C1 segment of cervical spinal cord (tissue), 14 donors: ENCODE data around the gene INSIG2.

Source experiments
- DNase-seq, 14 donors: peaks; one replicate each; lab custom pipeline; 2025; lab: John Stamatoyannopoulos, UW

The INSIG2 gene

GRCh38 chr2:118098307-118099030, 10.2 kb downstream of the INSIG2 start:
- DNase-seq: no peak

DNA sequence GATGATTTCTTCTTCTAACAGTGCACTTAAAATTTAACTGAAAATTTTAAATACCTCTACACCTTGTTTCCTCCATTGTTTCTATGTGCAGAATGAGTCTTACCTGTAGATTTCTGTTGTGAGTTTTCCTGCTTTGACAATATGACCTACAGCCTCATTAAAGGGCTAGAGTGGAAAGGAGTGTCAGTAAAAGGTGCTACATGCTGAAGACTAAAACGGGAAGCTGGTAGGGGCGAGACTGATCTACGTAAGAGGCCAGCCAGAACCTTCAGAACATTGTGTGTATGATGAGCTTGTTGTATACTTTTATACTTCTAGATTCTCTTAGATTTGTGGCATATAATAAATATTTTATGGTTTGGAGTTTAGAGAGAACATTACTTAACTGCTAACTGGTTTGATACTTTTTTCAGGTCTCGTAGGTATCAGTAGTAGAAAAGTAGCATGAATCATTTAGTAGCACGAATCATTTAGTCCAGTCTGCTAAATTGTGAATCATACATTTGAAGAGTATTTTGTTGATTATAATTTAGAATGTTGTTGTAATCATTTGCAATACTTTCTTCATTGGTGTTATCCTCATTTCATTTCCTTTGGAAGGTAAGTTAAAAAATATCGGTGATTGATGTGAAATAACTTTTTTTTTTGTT, 14.3 kb downstream of the INSIG2 start:
- DNase-seq: no peak

- DNase-seq: no peak
Measured at GRCh38 chr2:118103951-118104940, 16.0 kb downstream of the INSIG2 start.

DNA sequence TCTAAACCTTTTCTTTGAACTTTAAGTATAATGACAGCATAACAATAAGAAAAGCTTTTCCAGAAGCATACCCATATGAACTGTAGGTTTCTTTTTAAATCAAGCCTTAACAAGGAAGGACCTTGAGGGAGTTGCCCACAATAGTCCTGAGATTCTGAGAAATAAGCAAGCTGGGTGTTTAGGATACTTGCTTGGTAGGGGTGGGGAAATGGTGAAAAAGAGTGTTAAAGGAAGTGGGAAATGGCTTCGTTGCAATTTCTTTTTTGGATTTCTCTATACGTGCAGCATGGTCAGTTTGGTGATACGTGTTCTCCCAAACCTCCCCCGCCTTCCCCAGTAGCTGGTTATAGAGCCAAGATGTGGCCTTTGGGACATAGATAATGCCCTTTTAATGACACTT, 17.2 kb downstream of the INSIG2 start:
- no peak for DNase-seq

DNA sequence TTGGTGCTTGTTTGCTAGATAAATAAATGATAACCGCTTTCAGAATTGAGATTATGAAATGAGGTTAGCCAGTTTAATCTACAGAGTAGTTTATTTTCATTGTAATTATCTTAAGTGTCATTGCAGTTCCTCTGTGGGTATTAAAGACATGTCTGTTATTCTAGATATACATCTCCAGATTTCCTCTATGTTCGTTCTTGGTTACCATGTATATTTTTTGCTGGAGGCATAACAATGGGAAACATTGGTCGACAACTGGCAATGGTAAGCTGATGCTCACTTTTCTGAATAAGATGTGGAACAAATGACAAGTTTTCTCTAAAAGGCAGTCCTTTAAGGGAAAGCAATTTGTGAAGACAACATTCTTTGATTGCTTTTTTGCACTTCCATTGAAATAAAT, 18.7 kb downstream of the INSIG2 start:
- DNase-seq: no peak

DNA sequence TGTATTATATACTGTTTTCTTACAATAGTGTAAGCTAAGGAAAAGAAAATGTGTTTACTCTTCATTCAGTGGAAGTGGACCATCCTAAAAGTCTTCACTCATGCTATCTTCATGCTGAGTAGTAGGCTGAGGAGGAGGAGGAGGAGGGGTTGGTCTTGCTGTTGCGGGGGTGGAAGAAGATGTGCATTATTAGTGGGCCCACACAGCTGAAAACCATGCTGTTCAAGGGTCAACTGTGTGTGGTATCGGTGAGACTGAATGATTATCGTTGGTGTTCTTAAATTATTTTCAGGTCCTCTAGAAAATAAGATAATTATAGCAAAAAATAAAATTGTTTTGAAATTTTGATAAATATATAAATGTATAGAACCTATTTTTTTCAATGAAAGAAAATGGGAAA, 22.0 kb downstream of the INSIG2 start:
- no peak for DNase-seq

DNA sequence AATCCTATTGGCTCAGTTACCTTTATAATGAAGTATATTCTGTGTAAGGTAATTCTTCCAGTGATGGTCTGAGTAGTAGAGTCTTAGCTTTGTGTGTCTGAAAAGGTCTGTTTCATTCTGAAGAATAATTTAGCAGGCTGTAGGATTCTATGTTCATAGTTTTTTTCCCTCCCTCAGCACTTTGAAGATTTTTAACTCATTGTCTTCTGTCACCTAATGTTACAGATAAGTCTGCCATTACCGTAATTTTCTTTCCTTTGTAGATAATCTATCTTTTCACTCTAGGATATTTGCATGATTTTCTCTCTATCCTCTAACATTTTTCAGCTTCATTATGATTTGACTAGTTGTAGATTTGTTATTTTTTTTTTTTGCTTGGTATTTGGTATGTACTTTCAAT, 22.7 kb downstream of the INSIG2 start:
- no peak for DNase-seq

GRCh38 chr2:118112771-118113334, 24.6 kb downstream of the INSIG2 start:
- no peak for DNase-seq

DNA sequence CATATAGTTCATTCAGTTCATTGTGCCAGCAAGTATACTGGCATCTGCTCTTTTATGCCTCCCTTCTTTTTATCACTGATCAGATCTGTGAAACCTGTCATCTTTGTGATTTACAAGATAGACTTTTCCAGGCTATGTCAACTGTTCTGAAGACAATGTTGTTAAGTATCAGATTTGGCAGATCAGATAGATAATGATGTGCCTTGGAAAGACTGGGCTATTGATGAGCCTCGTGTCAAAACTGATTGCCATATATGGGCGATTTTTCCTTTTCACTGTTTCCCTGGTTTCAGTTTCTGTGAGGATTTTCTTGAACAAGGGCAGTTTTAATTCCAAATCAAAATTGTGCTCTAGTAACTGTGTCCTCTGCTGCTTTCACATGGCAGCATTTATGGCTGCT, 26.6 kb downstream of the INSIG2 start:
- no peak for DNase-seq

GRCh38 chr2:118115761-118116160, 27.5 kb downstream of the INSIG2 start:
- no peak for DNase-seq

DNA sequence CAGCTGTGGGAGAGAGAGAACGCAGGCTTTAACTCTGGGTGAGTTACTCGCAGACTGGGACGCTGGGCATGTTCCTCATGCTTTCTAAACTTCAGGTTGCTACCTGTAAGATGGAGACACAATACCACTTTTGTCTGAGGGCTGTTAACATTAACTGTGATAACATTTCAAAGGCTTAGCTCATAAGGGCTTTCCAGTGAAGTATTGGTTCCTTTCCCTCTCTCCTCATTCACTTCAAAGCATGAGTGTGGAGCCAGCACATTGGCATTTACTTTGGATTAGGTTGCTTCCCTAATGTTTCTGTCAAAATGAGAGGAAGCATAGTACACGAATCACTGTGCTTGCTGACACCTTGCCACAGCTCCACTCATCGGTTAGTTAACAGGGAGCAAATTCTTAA, 30.2 kb downstream of the INSIG2 start:
- no peak for DNase-seq

DNA sequence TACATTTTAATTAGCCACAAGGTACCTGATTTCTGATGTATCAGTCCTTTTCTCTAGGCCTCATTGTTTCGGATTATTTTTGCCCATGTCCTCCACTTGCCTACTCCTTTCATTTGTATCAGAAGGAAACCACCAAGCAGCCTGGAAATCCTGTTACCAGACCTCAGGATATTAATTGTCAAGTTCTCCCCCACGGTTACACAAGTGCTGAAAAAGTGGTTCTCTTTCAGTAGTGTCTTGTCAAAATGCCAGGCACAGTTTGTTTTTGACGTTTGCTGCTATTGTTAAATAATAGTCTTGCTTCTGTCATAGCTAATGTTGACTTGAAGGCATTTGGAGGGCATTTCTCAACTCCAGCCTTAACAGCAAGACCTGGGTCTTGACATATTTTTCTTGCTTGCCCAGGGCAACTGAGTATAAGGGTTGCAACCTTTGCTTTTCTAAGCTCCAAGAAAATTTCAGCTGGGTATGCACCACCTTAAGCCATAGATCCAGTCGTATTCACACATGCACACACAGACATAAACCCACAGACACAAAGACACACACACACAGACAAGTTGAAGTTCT, 31.0 kb downstream of the INSIG2 start:
- no peak for DNase-seq

- DNase-seq: no peak
Measured at GRCh38 chr2:118119761-118120400, 31.6 kb downstream of the INSIG2 start.

GRCh38 chr2:118120401-118120780, 32.1 kb downstream of the INSIG2 start:
- DNase-seq: no peak

DNA sequence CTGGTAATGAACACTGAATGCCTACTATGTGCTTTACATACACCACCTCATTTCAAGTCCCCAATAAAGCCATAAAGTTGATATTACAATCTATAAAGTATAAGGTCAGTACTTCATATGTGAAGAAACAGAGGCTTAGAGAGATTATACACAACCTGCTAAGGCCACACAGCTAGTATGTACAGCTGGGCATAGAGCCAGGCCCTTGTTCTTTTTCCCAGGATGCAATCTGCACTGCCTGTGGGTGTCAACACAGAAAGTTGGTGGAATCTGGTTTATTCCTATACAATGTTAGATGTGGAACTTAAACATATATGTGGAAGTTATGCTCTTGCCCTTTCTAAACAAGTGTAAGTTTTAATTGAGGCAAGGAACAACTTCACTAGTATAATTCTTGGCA, 32.8 kb downstream of the INSIG2 start:
- DNase-seq: no peak

DNA sequence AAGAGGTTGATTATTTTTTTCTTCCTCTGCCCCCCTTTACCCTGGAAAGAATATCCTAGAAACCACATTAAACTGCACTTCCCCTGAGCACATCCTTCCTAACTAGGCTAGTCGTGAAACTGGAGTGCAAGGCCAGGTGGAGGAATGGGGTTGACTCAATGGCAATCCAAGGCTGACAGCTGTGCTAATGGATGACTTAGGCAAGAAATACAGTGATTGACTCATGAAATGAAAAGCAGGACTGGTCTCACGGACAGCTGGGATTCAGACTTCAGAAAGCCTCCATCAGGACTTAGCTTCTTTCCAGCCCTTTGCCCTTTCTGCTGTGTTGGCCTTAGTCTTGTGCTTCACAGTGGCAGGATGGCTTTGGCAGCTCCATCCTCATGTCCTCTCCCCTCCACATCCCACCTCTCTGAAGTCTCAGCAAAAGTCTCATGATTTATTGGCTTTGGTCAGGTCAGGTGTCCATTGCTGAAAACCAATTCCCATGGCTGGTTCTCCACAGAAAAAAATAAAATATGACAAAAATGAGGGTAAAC, 33.8 kb downstream of the INSIG2 start:
- DNase-seq: no peak

- DNase-seq: no peak
Measured at GRCh38 chr2:118122594-118123281, 34.5 kb downstream of the INSIG2 start.

GRCh38 chr2:118123561-118124232, 35.4 kb downstream of the INSIG2 start:
- DNase-seq: no peak

GRCh38 chr2:118124288-118124891, 36.1 kb downstream of the INSIG2 start:
- no peak for DNase-seq
